Fibroblast of lung (primary cell): ENCODE results near the gene FNDC10. TPM values are rescaled to one million over a fixed set of nuclear protein-coding genes. Genes with fewer than 3 reads are reported as not detected.

ENCODE experiments used
- DNase-seq, 2 donors: peaks; one replicate each; pipeline versions ENCODE4 v3.0.0 to v3.0.0-alpha.2; 2010; ENCODE audit warnings: low read depth in 2 of 2
- H2AFZ ChIP-seq: 2 replicates; pipeline ENCODE4 v1.5.1; 2012; ENCODE audit warnings: low read length, control low read depth, inconsistent platforms
- H3K27ac ChIP-seq: 2 replicates; pipeline ENCODE4 v1.5.1; 2011; ENCODE audit warnings: low read length, control low read depth; ENCODE audit not compliant: insufficient read depth
- H3K27me3 ChIP-seq: 2 replicates; pipeline ENCODE4 v1.5.1; 2011; ENCODE audit warnings: mild to moderate bottlenecking, low read length; ENCODE audit not compliant: control insufficient read depth, insufficient read depth
- H3K36me3 ChIP-seq: 2 replicates; pipeline ENCODE4 v1.5.1; 2011; ENCODE audit warnings: low read length; ENCODE audit not compliant: control insufficient read depth, insufficient read depth
- H3K4me1 ChIP-seq: 2 replicates; pipeline ENCODE4 v1.5.1; 2011; ENCODE audit warnings: low read length; ENCODE audit not compliant: control insufficient read depth, insufficient read depth; ENCODE audit errors: extremely low read depth
- H3K4me2 ChIP-seq: 2 replicates; pipeline ENCODE4 v1.5.1; 2011; ENCODE audit warnings: low read length, control low read depth; ENCODE audit not compliant: insufficient read depth; ENCODE audit errors: extremely low read depth
- H3K4me3 ChIP-seq, 4 experiments: fragments of 200-600 bp in 1 of 4; sonication (generic) in 1 of 4; replicated peaks in 1 of 4; 2 replicates each; pipeline ENCODE4 v1.5.1; 2011 to 2016; ENCODE audit warnings: low read length in 4 of 4, low read depth in 3 of 4, mild to moderate bottlenecking in 3 of 4, control low read depth in 2 of 4, inconsistent platforms in 1 of 4, mixed read lengths in 1 of 4; ENCODE audit not compliant: insufficient read depth in 1 of 4; ENCODE audit errors: control extremely low read depth in 1 of 4
- H3K79me2 ChIP-seq: 2 replicates; pipeline ENCODE4 v1.5.1; 2012; ENCODE audit warnings: mild to moderate bottlenecking, low read length, inconsistent platforms; ENCODE audit not compliant: control insufficient read depth, insufficient read depth
- H3K9ac ChIP-seq: 2 replicates; pipeline ENCODE4 v1.5.1; 2011; ENCODE audit warnings: mild to moderate bottlenecking, low read length, control low read depth; ENCODE audit not compliant: insufficient read depth
- H3K9me3 ChIP-seq: 2 replicates; pipeline ENCODE4 v1.5.1; 2012; ENCODE audit warnings: low read depth, low read length; ENCODE audit not compliant: control insufficient read depth, insufficient read depth
- H4K20me1 ChIP-seq: 2 replicates; pipeline ENCODE4 v1.5.1; 2011; ENCODE audit warnings: low read length; ENCODE audit not compliant: control insufficient read depth, insufficient read depth; ENCODE audit errors: extremely low read depth
- CTCF ChIP-seq, 2 donors: IDR thresholded peaks in 1 of 2; conservative IDR thresholded peaks in 1 of 2; 1 replicate in 1 of 2; 2 replicates in 1 of 2; pipeline ENCODE4 v1.5.1; 2011 to 2012; ENCODE audit warnings: low read length in 2 of 2, control low read depth in 1 of 2, inconsistent platforms in 1 of 2, low read depth in 1 of 2, mild to moderate bottlenecking in 1 of 2
- EZH2 ChIP-seq: IDR thresholded peaks from 2 replicates; pipeline ENCODE4 v1.5.1; 2012; ENCODE audit warnings: low read length, control low read depth, mild to moderate bottlenecking; ENCODE audit errors: missing control alignments
- polyA plus RNA-seq, 2 donors: library from polyadenylated mRNA; depleted of rRNA in 1 of 2; stranded (reverse) in 1 of 2; unstranded in 1 of 2; fragments of >200 nt; gene quantifications; 2 replicates each; pipeline ENCODE4 v1.2.1, GENCODE V29; 2011 to 2012; ENCODE audit warnings: missing spikeins in 1 of 2
- total RNA-seq: library from RNA; depleted of rRNA; stranded (reverse); fragments of >200 nt; gene quantifications from 2 replicates; pipeline ENCODE4 v1.2.1, GENCODE V29; 2014

The FNDC10 gene
- total and polyA plus RNA-seq, 2 donors (not counting 1 experiment from before 2014, with no cell fraction given) = 0.50 to 2.0 TPM

DNA sequence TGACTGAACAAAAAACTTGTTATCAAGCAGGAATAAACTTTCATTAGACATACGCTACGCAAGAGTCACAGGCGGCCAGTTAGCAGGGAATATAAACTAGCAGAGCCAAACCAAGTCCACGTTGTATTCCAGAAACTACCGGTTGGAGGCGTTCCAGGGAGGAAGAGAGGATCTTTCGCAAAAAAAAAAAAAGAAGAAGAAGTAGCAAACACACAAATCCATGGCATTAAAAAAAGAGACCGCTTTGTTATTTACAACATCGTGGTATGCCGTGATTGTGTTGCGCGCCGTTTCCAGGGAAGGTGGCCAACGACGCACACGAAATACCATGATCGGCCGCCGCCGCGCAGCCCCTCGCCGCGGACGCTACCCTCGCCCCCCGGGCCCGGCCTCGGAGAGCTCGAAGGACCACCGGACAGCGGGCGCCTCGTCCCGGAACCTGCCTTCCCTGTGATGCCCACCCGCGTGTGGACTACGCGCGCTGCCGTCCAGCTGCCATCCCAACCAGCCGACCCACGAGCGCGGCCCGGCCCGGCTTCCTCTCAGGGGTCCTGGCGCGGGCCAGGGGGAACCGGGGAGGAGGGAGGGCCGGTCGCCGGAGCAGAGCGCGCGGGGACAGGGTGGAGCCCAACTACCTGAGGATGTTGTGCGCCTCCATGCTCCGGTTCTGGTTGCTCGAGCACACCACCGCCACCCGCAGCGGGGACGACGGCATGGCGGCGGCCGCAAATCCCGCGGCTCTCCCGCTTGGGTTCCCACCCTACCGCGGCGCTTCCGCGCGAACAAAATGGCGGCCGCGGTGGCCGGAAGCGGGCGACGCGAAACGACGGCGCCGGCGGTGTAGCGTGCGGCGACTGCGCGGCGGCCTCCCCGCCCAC is 25.9 kb downstream of the FNDC10 start:
- H3K4me2 ChIP-seq = peak overlapping the region; percentile 95
- H2AFZ ChIP-seq = no peak overlapping the region
- H3K4me1 ChIP-seq = peaks cover 6% of the 10 kb centered on the region
- peak overlapping the region; percentile 98 for H3K27ac ChIP-seq
- no peaks in the 10 kb centered on the region for H3K9me3 ChIP-seq
- H3K27me3 ChIP-seq = peaks cover 5% of the 10 kb centered on the region
- H3K9ac ChIP-seq = peak overlapping the region; percentile 100
- DNase-seq = peak; percentile 62 to 69
- H4K20me1 ChIP-seq = no peaks in the 10 kb centered on the region
- peaks cover 52% of the 10 kb centered on the region for H3K79me2 ChIP-seq
- H3K4me3 ChIP-seq = peak overlapping the region; percentile 83 to 97 (median 90)
- H3K36me3 ChIP-seq = peaks cover 1% of the 10 kb centered on the region
- TF ChIP-seq EZH2 = no peak
- peak in 1 of 2 donors; percentile 21 for TF ChIP-seq CTCF (conservative IDR thresholded peaks at IDR 0.05 in 1 of 2, IDR thresholded peaks at IDR 0.05 in 1 of 2; ENCODE audit: low read depth in 1 of 2, low read length in 2 of 2)

GRCh38 chr1:1569341-1569740 is 30.6 kb downstream of the FNDC10 start:
- Histone ChIP-seq H4K20me1 (peaks cover 1% of the 10 kb centered on the region), H3K36me3 (peaks cover 8% of the 10 kb centered on the region), H3K9ac (no peak overlapping the region), H2AFZ (no peak overlapping the region), H3K27ac (peak overlapping the region; percentile 5), H3K4me3 (no peak overlapping the region), H3K27me3 (no peaks in the 10 kb centered on the region), H3K9me3 (no peaks in the 10 kb centered on the region), H3K79me2 (peaks cover 97% of the 10 kb centered on the region), H3K4me2 (no peak overlapping the region), H3K4me1 (peaks cover 7% of the 10 kb centered on the region)
- TF ChIP-seq EZH2 (no peak), CTCF (conservative IDR thresholded peaks at IDR 0.05 in 1 of 2, IDR thresholded peaks at IDR 0.05 in 1 of 2; ENCODE audit: low read depth in 1 of 2, low read length in 2 of 2) (no peak)
- no peak for DNase-seq

DNA sequence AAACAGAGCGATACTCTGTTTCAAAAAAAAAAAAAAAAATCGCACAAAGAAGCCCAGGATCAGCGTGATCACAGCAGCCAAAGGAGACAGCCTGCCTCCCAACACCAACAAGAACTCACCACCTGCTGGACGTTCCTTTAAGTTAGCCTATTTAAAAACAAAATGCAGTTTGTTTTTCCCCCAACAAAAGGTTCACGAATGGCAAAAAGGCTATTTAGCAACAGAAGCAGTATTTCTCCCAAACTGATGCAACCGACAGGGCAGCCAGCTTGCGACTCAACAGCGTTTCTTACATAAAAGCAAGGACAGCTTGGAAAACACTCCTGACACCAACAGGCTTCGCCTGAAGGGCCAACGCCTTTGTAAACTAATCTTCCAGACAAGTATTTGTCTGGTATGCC is 32.0 kb downstream of the FNDC10 start:
- Histone ChIP-seq H3K9me3 (no peaks in the 10 kb centered on the region), H3K9ac (no peak overlapping the region), H3K36me3 (peaks cover 12% of the 10 kb centered on the region), H3K4me1 (peaks cover 8% of the 10 kb centered on the region), H3K27me3 (no peaks in the 10 kb centered on the region), H2AFZ (no peak overlapping the region), H4K20me1 (peaks cover 1% of the 10 kb centered on the region), H3K4me3 (no peak overlapping the region), H3K79me2 (peaks cover 90% of the 10 kb centered on the region), H3K4me2 (no peak overlapping the region), H3K27ac (peak overlapping the region; percentile 41)
- TF ChIP-seq CTCF (conservative IDR thresholded peaks at IDR 0.05 in 1 of 2, IDR thresholded peaks at IDR 0.05 in 1 of 2; ENCODE audit: low read depth in 1 of 2, low read length in 2 of 2) = no peak
- TF ChIP-seq EZH2 = no peak
- DNase-seq = peak in 1 of 2 donors; percentile 48
